Fibroblast of mammary gland (primary cell): Measurements from ENCODE around the gene KASH5.
"Not testable (repeated sequence)": the region's sequence is repeated elsewhere in the genome, so short reads cannot be mapped to it uniquely, and the experiment has no call there.

Experiments used
- DNase-seq: peaks from one replicate; pipeline ENCODE4 v3.0.0-alpha.2; 2010; ENCODE audit warnings: low read depth
- H3K4me3 ChIP-seq: 2 replicates; pipeline ENCODE4 v1.5.1; 2011; ENCODE audit warnings: low read depth, mild to moderate bottlenecking, low read length, moderate library complexity; ENCODE audit not compliant: control insufficient read depth
- CTCF ChIP-seq: conservative IDR thresholded peaks from 2 replicates; pipeline ENCODE4 v1.5.1; 2011; ENCODE audit warnings: low read depth, low read length, inconsistent platforms; ENCODE audit not compliant: control insufficient read depth, insufficient read depth

Gene KASH5

GRCh38 chr19:49442354-49442753 is 54.3 kb downstream of the KASH5 start:
- DNase-seq, result no peak
- H3K4me3 ChIP-seq, result peak overlapping the region; percentile 68
- TF ChIP-seq CTCF, result no peak

DNA sequence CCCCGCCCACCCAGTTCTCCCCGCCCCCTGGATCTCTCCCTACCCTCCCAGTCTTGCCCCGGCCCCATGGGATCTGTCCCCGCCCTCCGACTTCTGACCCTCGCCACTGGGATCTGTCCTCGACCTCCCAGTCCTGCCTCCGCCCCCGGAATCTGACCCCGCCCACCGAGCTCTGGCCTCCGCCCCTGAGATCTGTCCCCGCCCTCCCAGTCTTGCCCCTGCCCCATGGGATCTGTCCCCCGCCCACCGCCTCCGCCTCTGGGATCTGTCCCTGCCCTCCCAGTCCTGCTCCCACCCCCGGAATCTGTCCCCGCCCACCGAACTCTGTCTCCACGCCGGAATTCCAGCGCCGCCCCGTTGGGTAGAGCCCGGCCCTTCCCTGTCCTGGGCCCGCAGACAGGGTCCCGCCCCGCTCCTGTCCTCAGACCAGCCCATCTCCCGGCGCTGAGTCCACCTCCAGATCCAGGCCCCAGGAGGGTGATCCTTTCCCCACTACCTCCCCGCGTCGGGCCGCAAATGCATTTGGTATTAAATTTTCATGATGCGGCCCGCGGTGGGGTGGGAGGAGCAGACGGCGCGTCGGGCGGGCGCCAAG is 54.8 kb downstream of the KASH5 start:
- DNase-seq, result peak; percentile 86
- H3K4me3 ChIP-seq, result peak overlapping the region; percentile 68
- no peak for TF ChIP-seq CTCF

- peak; percentile 67 for TF ChIP-seq CTCF
- peak; percentile 94 for DNase-seq
- H3K4me3 ChIP-seq, result peak overlapping the region; percentile 68
Observed at GRCh38 chr19:49443366-49444099, 55.5 kb downstream of the KASH5 start.

DNA sequence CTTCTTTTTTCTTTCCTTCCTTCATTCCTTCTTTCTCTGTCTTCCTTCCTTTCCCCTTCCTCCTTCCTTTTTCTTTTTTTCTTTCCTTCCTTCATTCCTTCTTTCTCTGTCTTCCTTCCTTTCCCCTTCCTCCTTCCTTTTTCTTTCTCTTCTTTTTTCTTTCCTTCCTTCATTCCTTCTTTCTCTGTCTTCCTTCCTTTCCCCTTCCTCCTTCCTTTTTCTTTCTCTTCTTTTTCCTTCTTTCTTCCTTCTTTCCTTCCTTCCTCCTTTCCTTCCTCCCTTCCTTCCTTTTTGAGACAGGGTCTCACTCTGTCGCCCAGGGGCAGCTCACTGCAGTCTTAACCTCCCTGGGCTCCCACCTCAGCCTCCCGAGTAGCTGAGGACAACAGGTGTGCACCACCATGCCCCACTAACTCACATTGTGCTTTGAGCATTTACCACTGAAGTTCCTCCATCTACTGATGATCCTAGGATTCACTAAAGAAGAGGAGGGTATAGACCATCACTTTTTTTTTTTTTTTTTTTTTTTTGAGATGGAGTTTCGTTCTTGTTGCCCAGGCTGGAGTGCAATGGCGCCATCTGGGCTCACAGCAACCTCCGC is 56.2 kb downstream of the KASH5 start:
- not testable (repeated sequence) for H3K4me3 ChIP-seq, DNase-seq

DNA sequence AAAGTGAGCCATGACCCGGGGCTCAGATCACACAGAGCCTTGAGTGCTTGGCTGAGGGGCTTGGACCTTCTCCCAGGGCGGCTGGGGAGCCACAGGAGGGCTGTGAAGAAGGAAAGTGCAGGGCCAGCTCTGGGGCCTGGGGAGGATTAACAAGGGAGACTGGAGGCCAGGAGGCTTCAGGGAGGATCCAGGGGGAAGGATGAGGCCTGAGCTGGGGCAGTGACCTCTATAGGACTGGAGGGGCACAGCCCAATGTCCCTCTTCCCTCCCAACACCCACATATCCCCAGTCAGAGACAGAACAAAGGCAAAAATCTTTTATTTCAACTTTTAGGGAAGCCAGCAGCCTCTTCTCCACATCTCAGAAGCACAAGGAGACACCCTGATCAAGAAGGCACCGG is 57.9 kb downstream of the KASH5 start:
- DNase-seq, result no peak
- H3K4me3 ChIP-seq, result no peak overlapping the region
- TF ChIP-seq CTCF, result no peak

- DNase-seq, result peak; percentile 69
Observed at GRCh38 chr19:49447485-49448431, 59.7 kb downstream of the KASH5 start.

More at GRCh38 chr19:49447485-49448431, 59.7 kb downstream of the KASH5 start:
- no peak for TF ChIP-seq CTCF
- H3K4me3 ChIP-seq, result peak overlapping the region; percentile 6
